DOHH2 (cell line): ENCODE results near the gene KCNQ1OT1.

Source experiments
- H3F3A ChIP-seq: fragments of 200-600 bp; sonication (generic), shearing (Covaris generic); 2 replicates; pipeline ENCODE4 v1.6.0; 2016; ENCODE audit warnings: antibody characterized with exemption, mild to moderate bottlenecking; ENCODE audit not compliant: control insufficient read depth, insufficient read depth
- H3K27ac ChIP-seq: fragments of 200-600 bp; sonication (generic); 2 replicates; pipeline ENCODE4 v1.5.1; 2014; ENCODE audit warnings: low read depth, mild to moderate bottlenecking, low read length, moderate library complexity
- H3K27me3 ChIP-seq: fragments of 200-600 bp; sonication (generic); 2 replicates; pipeline ENCODE4 v1.6.1; 2014; ENCODE audit warnings: mild to moderate bottlenecking, low read length, mixed read lengths; ENCODE audit not compliant: control insufficient read depth
- H3K36me3 ChIP-seq: fragments of 200-600 bp; sonication (generic); 2 replicates; pipeline ENCODE4 v1.6.1; 2014; ENCODE audit warnings: mild to moderate bottlenecking, low read length, moderate library complexity, mixed read lengths; ENCODE audit not compliant: control insufficient read depth
- H3K4me1 ChIP-seq: fragments of 200-600 bp; sonication (generic); 2 replicates; pipeline ENCODE4 v1.6.1; 2014; ENCODE audit warnings: mild to moderate bottlenecking, low read length, mixed read lengths; ENCODE audit not compliant: control insufficient read depth
- H3K4me2 ChIP-seq: fragments of 200-600 bp; sonication (generic); 2 replicates; pipeline ENCODE4 v1.6.0; 2014; ENCODE audit warnings: mild to moderate bottlenecking, low read length, moderate library complexity
- H3K4me3 ChIP-seq: fragments of 200-600 bp; sonication (generic); 2 replicates; pipeline ENCODE4 v1.5.1; 2014; ENCODE audit warnings: mild to moderate bottlenecking, low read length, mixed read lengths
- H3K79me2 ChIP-seq: fragments of 200-600 bp; sonication (generic); 2 replicates; pipeline ENCODE4 v1.6.1; 2014; ENCODE audit warnings: mild to moderate bottlenecking, low read length, mixed read lengths; ENCODE audit not compliant: control insufficient read depth
- H3K9me2 ChIP-seq: fragments of 200-600 bp; sonication (generic); replicated peaks from 2 replicates; pipeline ENCODE4 v1.6.1; 2014; ENCODE audit warnings: mild to moderate bottlenecking, low read length, mixed read lengths; ENCODE audit not compliant: control insufficient read depth
- H3K9me3 ChIP-seq: fragments of 200-600 bp; sonication (generic); 2 replicates; pipeline ENCODE4 v1.6.1; 2014; ENCODE audit warnings: antibody characterized with exemption, low read length, mixed read lengths; ENCODE audit not compliant: control insufficient read depth, insufficient read depth
- H4K20me1 ChIP-seq: fragments of 200-600 bp; sonication (generic); 2 replicates; pipeline ENCODE4 v1.6.0; 2014; ENCODE audit warnings: low read depth, mild to moderate bottlenecking, antibody characterized with exemption, low read length, moderate library complexity; ENCODE audit not compliant: control insufficient read depth, insufficient read depth
- EZH2phosphoT487 ChIP-seq: fragments of 200-600 bp; sonication (generic); IDR thresholded peaks from 2 replicates; pipeline ENCODE4 v1.6.1; 2017; ENCODE audit warnings: borderline replicate concordance, mild to moderate bottlenecking, antibody characterized with exemption, low read length, moderate library complexity, mixed read lengths
- TF ChIP-seq, protein P1 (sequence below): fragments of 200-600 bp; sonication (generic); IDR thresholded peaks from one replicate; pipeline ENCODE4 v1.5.1; 2014; ENCODE audit warnings: antibody characterized with exemption, mild to moderate bottlenecking, low read depth, low read length; ENCODE audit not compliant: poor library complexity, severe bottlenecking

KCNQ1OT1 gene

DNA sequence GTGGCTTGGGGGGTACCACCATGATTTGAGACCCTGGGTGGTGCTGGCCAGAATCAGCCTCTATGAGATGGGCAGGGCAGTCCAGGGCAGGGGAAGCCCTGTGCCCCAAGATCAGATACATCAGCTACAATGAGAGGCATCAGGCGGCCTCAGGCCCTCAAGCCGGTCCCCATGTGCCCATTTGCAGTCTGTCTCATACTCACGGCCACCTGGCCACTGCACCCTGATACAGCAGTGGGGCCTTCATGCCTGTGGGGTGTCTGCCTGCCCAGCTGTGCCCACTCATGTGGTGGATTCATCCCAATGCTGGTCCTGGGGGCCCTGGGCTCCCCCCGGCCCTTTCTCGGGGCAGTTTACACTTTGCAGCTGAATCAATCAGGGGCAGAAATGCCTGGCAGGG lies 42.4 kb upstream of the KCNQ1OT1 start:
- TF ChIP-seq EZH2phosphoT487 = no peak
- TF ChIP-seq, protein P1, sequence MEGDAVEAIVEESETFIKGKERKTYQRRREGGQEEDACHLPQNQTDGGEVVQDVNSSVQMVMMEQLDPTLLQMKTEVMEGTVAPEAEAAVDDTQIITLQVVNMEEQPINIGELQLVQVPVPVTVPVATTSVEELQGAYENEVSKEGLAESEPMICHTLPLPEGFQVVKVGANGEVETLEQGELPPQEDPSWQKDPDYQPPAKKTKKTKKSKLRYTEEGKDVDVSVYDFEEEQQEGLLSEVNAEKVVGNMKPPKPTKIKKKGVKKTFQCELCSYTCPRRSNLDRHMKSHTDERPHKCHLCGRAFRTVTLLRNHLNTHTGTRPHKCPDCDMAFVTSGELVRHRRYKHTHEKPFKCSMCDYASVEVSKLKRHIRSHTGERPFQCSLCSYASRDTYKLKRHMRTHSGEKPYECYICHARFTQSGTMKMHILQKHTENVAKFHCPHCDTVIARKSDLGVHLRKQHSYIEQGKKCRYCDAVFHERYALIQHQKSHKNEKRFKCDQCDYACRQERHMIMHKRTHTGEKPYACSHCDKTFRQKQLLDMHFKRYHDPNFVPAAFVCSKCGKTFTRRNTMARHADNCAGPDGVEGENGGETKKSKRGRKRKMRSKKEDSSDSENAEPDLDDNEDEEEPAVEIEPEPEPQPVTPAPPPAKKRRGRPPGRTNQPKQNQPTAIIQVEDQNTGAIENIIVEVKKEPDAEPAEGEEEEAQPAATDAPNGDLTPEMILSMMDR = no peak
- no peak overlapping the region for H3K4me2 ChIP-seq
- no peak overlapping the region for H3K4me3 ChIP-seq
- no peaks in the 10 kb centered on the region for H3K36me3 ChIP-seq
- no peaks in the 10 kb centered on the region for H3K4me1 ChIP-seq
- H3K27ac ChIP-seq = no peak overlapping the region
- H4K20me1 ChIP-seq = no peaks in the 10 kb centered on the region
- no peaks in the 10 kb centered on the region for H3K9me3 ChIP-seq
- no peaks in the 10 kb centered on the region for H3F3A ChIP-seq
- no peaks in the 10 kb centered on the region for H3K27me3 ChIP-seq
- no peaks in the 10 kb centered on the region for H3K79me2 ChIP-seq
- H3K9me2 ChIP-seq = no peaks in the 10 kb centered on the region

DNA sequence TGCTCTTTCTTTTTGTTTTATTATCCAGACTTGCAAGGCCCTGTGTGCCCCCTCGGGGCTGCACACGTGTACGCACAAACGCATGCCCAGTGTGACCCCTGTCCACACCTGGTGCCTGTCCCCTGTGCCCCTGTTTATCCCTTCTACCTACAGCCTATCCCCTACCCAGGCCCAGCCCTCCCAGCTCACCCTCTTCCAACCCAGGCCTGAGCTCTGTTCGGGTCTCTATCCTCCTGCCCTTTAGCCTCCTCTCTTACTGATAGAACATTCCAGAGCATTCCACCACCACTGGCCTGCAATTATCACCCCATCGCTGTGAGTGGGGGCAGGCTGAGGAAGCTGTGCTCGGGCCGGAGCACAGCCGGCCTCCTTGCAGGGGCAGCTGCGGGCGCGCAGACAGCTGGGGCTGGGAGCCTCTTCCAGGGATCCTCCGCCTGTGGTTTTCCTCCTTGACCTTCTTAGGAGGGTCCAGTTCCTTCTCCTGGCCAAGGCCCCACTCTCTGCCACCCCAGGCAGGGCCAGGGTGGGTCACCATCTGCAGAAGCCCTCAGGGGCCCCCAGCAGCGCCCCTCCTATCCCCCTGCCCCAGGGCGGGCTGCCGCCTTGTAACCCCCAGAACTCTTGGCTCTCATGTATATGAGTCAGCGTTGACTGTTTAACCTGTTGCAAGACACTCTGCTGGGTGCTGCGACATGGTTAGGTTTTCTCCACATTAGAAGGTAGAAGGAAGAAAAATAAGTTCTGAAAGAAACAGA lies 41.8 kb upstream of the KCNQ1OT1 start:
- H3K27ac ChIP-seq = no peak overlapping the region
- H4K20me1 ChIP-seq = no peaks in the 10 kb centered on the region
- H3K4me2 ChIP-seq = no peak overlapping the region
- H3K36me3 ChIP-seq = no peaks in the 10 kb centered on the region
- no peak overlapping the region for H3K4me3 ChIP-seq
- no peaks in the 10 kb centered on the region for H3K4me1 ChIP-seq
- TF ChIP-seq EZH2phosphoT487 = no peak
- H3F3A ChIP-seq = no peaks in the 10 kb centered on the region
- H3K9me2 ChIP-seq = no peaks in the 10 kb centered on the region
- H3K27me3 ChIP-seq = no peaks in the 10 kb centered on the region
- no peaks in the 10 kb centered on the region for H3K9me3 ChIP-seq
- H3K79me2 ChIP-seq = no peaks in the 10 kb centered on the region

DNA sequence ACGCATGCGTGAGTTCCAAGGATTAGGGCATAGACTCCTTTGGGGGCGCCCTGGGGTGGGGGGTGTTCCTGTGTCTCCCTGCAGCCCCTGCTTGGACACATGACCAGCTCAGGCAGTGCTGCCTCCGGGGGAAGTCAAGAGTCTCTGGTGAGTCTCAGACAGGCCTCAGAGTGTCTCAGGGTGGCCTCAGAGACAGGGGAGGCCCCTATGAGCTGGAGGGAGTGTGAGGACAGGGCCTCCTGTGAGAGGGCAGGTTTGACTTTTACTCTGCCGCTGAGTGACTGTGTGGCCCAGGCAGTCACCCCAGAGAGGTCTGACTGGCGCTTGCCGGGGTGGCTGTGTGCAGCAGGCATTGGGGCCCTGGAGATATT lies 41.2 kb upstream of the KCNQ1OT1 start:
- TF ChIP-seq, protein P1 = no peak
- TF ChIP-seq EZH2phosphoT487 = no peak

DNA sequence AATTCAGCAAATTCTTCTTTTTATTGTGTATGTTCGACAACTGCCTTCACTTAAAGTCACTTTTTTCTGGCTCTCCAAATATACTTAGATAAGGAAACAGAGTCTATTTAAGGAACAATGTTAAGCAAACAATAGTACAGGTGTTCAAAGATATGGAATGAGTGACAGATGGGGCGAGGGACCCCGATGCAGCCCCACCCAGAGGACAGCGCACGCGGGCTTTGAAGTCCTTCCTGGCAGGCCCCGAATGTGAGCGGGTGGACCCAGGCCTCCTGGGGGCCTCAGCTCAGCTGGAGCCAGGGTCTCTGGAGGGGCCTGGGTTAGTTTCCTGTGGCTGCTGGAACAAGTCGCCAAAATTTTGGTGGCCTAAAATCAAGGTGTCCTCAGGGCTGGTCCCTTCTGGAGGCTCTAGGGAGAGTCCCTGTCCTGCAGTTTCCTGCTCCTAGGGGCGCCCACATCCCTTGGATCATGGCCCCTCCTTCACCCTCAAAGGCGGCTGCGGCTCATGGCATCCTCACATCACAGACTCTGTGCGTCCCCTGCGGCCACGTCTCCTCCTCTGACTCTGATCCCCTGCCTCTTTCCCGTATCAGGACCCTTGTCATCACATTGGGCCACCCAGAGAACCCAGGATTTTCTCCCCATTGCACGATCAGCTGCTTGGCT lies 40.6 kb upstream of the KCNQ1OT1 start:
- H4K20me1 ChIP-seq = no peaks in the 10 kb centered on the region
- no peaks in the 10 kb centered on the region for H3K36me3 ChIP-seq
- H3F3A ChIP-seq = no peaks in the 10 kb centered on the region
- TF ChIP-seq EZH2phosphoT487 = no peak
- TF ChIP-seq, protein P1 = no peak
- H3K27ac ChIP-seq = no peak overlapping the region
- H3K9me3 ChIP-seq = no peaks in the 10 kb centered on the region
- H3K4me2 ChIP-seq = no peak overlapping the region
- H3K9me2 ChIP-seq = no peaks in the 10 kb centered on the region
- H3K4me1 ChIP-seq = no peaks in the 10 kb centered on the region
- H3K79me2 ChIP-seq = no peaks in the 10 kb centered on the region
- H3K4me3 ChIP-seq = no peak overlapping the region
- H3K27me3 ChIP-seq = no peaks in the 10 kb centered on the region

More for the DNA sequence above, 41.2 kb upstream of the KCNQ1OT1 start:
- Histone ChIP-seq H3K4me2 (no peak overlapping the region), H3K9me3 (no peaks in the 10 kb centered on the region), H3K4me3 (no peak overlapping the region), H3K79me2 (no peaks in the 10 kb centered on the region), H4K20me1 (no peaks in the 10 kb centered on the region), H3K4me1 (no peaks in the 10 kb centered on the region), H3K9me2 (no peaks in the 10 kb centered on the region), H3K27ac (no peak overlapping the region), H3K36me3 (no peaks in the 10 kb centered on the region), H3K27me3 (no peaks in the 10 kb centered on the region), H3F3A (no peaks in the 10 kb centered on the region)
